NCI-H146 treated with DMSO at 0.1 percent for 48 hours (cell line): ENCODE data around the gene GMPR2.

Experiments used
- DNase-seq: peaks from one replicate; lab custom pipeline; 2025; ENCODE audit not compliant: unreplicated experiment; lab: John Stamatoyannopoulos, UW

GMPR2 gene

DNA sequence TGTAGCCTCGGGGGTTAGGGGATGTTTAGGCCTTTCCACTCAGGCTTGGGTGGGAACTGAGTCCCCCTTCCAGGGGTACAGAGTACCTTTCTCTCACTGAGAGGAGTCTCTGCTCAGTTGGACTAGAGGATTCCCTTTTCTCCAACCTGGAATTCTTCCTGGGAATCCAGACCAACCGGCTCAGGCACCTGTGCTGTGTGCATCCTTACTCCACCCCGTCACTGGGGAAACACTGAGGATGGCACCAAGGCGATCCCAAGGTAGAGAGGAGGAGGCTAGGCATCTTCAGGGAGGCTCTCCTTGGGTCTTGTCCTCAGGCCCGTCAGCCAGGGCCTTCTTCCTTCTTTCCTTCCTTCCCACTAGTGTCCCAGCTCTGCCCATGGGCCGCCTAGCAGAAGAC, 31.1 kb downstream of the GMPR2 start:
- no peak for DNase-seq

DNA sequence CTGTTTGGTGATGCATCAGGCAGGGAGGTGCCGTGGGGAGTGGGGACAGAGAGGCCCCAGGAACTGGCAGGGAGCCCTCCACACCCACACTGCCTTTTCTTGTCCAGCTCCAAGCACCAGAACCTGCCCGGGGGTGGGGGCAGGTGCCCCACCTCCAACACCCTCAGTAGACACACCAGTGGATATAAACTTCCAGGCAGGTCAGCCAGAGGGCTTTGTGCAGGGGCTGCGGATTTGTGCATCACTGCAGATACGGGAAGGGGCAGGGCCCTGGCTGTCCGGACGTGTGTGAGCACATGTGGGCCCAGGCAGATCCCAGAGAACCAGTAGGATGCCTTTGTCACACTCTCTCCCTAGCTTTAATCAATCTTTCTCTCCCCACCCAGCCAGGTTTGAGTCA, 31.6 kb downstream of the GMPR2 start:
- DNase-seq = no peak

DNA sequence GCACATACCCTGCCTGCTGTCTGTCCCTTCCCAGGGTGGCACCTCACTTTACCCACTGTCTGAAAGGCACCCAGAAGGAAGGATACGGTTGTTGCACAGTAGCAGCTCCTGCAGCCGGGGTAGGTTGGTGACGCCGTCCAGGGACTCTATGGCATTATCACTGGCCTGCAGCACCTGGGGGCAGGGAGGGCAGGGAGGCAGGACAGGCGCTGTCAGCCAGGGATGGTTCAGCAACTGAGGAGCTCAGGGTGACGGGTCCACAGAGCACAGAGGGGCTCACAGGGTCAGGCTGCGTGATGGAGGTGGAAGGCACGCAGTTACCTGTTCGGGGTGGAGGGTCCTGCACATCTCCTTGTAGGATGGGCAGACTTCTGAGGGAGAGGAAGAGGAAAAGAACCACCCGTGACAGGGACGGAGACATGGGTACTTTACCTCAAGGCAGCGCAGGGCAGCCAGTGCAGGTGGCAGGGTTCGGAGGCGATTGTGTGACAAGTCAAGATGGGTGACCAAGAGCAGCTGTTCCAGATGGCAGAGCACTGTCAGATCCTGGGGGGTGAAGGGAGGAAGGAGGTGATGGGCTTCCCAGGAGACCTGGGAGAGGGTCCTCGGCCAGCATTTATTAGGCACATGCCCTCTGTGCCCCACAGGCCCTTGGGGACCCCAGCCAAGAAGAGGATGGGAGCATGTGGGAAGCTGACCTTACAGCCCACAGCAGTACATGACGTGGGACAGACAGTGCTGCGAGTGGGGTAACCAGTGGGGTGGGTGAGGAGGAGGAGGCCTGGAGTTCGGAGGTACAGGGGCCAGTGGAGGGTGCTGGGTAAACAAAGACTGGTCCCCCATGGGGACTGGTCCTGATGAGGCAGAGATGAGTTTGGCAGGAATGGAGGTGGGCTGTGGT, 33.9 kb downstream of the GMPR2 start:
- DNase-seq = no peak

DNA sequence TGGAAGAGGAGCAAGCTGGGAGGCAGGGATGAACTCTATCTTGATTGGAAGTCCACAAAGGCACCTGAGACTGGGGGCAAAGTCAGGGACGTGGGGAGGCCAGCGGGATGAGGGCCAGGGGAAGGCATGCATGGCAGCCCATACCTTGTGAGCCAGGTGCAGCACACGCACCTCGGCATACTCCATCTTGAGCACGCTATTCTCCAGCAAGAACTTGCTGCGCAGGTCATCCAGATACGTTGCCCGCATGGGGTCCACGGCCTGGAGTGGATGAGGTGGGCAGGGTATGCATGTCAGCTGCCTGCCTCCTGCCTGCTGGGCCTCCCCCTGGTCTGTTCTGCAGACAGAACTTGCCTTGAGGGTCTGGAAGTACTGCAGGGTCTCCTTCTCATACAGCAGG, 34.8 kb downstream of the GMPR2 start:
- DNase-seq = no peak

DNA sequence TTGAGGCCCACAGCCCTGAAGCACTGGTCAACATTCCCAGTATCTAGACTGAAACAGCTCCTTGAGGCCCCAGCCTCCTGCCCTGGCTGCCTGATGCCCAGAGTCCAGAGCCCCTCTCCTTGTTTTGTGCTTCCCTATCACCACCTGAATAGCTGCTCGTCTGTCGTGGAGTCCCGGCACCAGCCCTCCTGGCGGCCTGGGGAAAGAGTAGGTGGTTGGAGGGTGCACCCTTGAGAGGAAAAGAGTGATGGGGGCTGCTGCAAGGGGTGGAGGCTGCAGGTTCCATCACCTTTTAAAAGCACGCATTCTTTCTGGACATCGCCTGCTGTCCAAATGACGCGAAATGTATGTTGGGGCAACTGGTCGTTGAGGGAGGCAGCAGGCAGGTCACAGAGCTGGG, 35.5 kb downstream of the GMPR2 start:
- DNase-seq = no peak

DNA sequence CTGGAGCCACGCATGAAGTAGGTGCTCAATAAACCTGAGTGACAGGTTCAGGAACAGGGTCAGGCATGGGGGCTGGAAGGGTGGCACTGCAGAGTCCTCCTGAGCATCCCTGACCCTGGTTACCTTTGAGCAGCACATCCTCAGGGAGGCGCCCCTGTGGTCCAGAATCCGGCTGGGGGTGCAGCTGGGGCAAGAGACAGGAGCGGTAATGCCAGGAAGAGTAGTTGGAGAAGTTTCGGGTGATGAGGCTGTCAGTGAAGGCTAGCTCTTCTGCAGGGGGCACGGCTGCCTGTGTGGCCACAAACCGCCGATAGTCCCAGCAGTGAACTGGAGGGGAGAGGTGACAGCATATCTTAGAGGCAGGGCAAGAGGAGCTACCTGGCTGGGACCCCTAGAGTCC, 36.6 kb downstream of the GMPR2 start:
- no peak for DNase-seq

DNA sequence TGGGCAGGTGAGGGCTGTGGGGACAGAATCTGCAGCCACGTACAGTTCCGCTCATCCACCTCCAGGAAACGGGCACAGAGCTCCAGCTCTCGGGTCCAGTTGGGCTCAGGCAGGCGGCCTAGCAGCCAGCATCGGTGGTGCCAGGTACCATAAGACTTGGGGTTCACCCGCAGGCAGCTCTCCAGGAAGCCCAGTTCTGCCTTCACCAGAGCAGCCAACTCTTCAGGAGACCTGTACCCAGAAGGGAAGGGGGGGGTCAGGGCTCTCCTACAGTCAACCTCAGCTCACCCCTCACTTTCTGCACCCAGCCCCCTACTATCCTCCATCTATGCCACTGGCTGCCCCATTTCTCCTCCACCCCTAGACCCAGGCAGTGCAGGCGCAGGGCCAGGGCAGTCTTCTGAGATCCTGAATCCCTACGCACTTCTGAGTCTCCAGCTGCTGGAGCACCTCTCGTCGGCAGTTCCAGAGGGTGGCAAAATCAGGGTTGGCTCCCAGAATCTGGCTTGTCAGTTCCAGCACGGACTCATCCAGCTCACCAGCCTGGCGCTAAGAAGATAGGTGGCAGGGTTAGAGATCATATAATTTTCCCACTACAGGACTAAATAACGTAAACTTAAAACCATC, 37.3 kb downstream of the GMPR2 start:
- no peak for DNase-seq

DNA sequence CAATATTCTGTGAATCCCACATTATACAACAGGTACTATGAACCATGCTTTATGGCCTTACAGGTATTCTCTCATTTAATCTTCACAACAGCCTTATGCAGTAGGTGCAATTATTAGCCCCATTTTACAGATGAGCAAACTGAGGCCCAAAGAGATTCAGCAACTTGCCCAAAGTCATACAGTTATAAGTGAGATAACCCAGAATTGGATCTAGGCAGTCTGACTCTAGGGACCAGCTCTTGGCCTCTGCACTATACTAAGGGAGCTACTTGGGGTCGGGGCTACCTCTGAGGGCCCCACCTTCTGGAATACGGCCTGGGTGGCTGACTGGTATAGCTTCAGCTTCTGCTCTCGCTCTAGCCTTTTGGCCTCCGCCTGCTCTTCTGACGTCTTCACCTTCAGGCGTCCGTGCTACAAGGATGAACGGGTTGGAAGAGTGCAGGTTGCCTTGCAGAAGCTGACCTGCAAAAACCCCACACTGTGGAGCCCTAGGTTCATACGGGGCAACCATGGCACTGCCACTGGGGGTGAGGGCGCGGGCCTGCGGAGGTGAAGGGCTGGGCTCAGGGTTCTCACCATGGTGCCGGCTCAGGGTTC, 37.9 kb downstream of the GMPR2 start:
- DNase-seq = no peak

DNA sequence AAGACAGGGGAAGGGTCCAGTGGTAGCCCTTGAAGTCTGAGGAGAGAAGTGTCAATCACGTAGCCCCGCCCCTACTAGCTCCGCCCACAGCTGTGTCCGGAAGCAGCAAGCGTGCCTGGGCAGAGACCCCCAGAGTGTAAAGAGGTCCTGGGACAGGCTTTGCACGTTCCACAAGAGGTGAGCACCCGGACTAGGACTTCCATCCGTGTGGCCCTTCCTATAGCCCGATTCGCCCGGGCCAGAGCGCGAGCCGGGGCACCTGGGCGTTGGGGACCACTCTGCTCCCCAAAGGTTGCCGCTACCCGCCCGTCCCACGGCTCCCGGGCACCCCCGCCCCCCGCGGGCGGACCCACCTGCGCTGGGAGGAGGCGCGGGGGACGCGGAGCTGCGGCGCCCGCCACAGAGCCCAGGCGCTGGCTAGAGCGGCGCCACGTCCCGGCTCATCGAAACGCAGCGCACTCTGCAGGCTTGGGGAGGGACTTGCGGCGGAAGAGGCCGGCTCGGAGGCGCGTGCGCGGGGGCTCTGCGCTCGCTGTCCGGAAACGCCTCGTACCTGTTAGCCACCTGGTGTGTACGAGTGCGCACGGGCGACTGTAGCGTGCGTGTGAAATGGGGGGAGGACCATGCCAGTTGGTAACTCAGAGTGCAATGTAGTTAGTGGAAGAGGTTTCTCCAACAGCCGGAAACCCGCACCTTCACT, 38.6 kb downstream of the GMPR2 start, which contains the start of gene RABGGTA:
TSS of gene RABGGTA (minus strand) at position 464 of the 700 bp plus-strand sequence. CDS start 482 bp downstream, outside the sequence.
- peak; percentile 81 for DNase-seq

DNA sequence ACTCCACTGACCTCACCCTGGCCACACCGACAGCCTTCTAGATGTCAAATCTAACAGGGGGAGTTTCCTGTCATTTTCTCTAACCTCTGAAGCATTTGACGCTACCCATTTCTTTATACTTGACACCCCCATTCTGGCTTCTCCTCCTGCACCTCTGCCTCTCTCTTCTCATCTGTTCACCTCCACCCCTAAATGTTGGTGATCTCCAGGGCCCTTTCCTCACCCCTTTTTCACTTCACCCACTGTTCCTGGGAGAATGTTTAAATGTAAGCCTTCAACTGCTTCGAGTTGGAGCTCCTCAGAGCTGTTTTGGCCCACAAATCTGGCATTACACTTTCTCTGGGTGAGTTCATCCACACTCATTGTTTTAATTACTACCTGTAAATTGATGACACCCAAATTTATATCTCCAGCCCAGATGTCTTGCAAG, 39.1 kb downstream of the GMPR2 start:
- DNase-seq = no peak

DNA sequence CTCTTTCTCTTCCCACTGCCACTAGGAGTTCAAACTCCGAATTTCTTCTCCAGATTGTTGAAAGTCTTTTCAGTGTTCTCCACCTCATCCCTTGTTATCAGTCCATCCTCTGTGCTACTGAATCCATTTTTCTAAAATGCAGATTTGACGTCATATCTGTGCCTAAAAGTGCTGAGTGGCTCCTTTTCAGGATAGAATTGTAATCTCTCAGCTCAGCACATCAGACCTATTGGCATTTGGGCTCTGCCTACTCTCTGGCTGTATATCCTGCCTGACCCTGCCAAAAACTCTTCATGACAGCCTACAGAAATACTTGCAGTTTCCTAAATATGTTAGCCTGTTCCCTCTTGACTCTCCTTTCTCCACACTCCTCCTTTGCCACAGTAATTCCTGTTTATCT, 39.7 kb downstream of the GMPR2 start:
- DNase-seq = no peak

DNA sequence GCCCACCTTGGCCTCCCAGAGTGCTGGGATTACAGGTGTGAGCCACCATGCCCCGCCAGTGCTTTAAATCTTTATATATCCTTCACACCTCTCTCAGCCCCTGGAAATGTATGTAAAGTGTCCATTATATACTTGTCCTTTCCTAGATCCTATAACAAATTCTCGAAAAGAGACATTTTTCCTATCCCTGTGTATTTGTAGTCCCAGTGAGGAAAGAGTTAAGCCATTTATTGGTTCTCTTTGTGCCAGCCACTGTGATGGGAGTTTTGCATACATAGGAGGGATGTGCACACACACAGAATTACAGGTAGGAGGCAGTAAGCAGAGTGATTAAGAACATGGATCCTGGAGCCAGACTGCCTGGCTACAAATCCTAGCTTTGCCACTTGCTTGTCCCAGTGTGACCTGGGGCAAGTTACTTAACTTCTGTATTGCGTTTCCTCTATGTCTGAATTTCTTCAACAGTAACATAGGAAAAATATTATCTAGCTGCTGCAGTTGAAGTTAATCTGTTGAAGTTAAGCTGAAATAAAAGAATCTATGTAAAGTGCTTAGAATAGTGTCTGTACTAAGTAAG, 40.8 kb downstream of the GMPR2 start:
- no peak for DNase-seq

DNA sequence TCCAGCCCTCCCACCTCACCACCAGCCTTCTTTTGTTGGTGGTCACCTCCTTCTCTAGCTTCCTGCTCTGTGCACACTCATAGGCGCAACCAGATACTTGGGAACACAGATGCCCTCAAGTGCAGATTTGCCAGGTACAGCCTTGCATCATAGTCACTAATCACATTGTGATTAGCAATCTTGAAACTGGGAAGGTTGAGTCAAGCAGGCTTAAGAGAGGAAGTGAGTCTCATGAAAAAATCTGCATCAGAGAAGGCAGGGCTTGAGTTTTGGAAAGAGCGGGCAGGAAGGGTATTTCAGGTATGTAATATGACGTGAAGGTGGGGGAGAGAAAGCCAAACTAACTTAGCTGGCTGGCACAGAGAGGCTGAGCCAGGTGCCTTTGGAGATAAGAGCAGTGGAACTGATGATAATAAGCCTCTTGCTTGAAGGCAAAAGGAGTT, 41.4 kb downstream of the GMPR2 start:
- DNase-seq = no peak

DNA sequence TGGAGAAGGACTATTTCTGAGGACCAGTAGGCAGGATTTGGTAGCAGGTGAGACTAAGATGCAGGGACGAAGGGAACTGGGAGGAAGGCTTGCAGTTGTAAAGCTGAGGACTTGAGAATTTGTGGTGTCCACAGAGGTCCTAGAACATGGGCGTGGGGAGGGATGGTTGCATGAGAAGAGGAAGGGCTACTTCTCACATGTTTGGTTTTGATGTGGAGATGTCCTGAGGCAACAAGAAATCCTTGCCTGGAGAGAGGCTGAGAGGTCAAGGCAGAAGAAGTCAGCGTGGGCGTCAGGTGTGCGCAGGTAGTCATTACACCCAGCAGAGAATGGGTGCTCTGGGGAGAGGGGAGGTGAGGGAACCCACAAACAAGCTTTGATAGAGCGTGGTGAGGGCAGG, 44.3 kb downstream of the GMPR2 start:
- DNase-seq = no peak

DNA sequence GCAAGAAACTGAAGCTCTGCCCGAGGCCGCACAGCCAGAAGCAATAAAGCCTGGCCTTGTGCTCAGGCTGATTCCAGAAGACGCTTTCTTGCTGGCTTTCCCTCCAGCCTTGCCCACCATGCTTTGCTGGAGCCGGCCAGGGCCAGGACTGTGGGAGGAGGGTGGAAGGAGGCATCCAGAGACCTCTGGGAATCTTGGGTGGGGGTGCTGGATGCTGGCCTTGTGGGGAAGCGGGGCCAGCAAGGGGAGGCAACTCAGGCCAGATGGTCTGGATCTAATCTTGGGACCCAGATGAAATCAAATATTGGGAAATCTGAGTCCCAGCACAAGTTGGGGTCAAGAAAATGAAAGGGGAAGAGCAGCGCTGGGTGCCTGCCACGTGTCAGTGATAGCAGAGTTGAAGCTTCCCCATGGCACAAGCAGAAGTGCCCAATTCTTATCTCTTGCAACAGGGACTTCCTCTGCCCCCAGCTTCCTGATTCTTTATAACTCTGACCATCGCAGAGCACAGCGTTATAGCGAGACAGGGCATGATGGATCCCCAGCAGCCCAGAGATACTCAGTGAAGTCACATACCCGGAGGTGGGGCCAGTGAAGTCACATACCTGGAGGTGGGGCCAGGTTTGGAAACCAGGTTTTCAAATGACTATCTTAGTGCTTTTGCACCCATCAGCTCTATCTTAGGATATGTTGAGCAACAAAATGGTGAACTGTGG, 45.0 kb downstream of the GMPR2 start:
- DNase-seq = no peak

DNA sequence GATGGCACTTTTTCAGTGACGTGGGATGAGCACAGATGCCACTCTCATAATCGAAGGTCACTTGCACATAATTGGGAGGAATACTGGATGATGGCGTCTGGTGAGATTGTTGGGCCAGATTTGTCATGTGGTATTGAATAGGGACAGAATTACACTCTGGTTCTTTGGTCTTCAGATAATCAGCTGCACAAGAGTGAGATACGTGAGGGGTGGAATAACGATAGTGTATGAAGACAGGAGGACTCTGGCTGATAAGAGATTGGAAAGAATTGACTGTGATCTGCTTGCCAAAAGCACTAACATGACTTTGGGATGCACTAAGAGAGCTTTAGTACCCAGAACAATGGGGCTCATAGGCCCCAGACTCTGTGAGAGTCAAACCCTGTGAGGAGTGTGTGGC, 45.7 kb downstream of the GMPR2 start:
- no peak for DNase-seq

DNA sequence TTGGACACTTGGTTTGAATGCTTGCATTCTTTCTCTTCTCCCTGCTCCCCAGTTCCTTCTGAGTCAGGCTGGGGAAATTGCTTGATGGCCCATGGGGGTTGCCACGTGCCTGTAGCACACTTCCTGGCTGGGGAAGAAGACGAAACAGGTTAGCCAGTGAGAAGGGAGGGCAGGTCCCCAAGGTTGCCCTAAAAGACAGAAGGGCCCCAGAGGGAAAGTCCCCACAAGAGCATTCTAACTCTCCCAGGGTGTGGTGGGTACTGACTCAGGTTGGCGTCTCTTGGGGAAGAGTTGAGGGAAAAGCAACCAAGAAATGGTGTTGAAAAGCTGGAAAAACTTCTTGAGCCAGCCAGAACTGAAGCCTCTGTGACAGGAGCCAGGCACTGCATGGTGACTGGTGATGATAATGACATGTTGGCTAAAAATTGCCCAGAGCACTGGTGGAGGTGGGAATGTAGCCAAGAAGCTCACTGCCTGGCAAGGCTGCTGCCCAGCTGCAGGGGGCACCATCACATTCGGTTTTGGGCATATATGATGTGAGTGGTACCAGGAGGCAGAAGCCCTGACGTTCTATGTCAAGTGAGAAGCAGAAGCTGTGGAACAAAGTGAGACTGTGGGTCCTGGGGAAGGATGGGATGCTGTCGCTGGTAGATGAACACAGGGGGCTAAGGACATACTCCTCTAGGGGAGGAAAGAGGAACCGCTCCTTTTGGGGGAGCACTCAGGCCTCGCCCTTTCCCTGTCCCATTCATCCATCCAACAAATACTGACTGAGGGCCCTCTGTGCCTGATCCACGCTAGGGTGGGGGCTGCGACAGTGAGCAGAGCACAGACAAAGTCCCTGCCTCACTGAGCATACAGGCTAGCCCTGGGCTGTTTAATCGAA, 46.8 kb downstream of the GMPR2 start:
- no peak for DNase-seq

DNA sequence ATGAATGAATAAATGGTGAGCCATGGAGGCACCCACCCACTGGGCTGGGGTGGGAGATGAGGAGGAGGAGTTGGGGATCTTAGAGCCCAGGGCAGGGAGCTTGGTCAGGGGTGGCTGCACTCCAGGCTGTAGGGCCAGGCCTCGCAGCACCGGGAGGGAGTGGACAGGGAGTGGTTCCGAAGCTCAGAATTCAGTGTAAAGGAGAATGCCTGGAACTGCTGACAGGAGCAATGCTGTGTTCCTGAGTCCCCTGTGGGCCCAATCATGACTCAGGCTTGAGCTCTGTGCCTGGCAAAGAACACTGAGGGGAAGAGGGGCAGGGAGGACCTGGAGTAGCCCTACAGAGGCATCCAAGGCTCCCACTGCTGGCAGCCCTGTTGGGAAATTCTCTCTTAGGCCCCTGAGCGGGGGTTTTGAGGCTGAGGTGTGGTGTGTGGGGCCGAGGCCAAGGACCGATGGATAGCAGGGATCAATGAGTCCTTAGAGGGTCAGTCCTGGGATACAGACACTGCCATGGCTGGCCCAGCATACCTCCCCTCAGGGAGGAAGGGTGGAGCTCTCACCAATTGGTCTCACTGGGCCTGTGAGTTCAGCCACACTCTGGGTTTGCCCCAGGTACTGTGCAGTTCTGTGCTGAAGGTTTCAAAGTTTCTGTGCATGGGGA, 48.2 kb downstream of the GMPR2 start:
- DNase-seq = no peak

DNA sequence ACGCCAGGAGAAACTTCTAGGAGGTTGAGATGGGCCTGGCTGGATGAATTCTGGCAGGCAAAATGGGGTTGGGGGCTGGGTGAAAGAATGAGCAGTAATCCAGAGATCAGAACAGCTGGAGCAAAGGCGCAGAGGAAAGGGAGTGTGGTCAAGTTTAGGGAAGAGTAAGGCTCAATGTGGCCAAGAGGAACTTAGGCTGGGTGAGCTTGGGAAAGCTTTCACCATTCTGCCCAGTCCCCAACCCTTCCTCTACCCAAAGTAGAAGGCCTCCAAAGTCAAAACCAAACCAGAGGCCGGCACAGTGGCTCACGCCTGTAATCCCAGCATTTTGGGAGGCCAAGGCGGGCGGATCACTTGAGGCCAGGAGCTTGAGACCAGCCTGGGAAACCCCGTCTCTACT, 48.9 kb downstream of the GMPR2 start:
- no peak for DNase-seq
